HG03460 (cell line): ENCODE measurements around the gene BTBD8.

ENCODE experiments used
- ATAC-seq: cut with Tn5 transposase; IDR thresholded peaks from one replicate; pipeline ENCODE4 v1.9.1; 2021; ENCODE audit not compliant: unreplicated experiment

The BTBD8 gene

GRCh38 chr1:92188436-92189255 is 108.5 kb downstream of the BTBD8 start:
- no peak for ATAC-seq

GRCh38 chr1:92191726-92192125 is 111.6 kb downstream of the BTBD8 start:
- no peak for ATAC-seq

GRCh38 chr1:92192246-92192645 is 112.1 kb downstream of the BTBD8 start:
- ATAC-seq, result no peak

DNA sequence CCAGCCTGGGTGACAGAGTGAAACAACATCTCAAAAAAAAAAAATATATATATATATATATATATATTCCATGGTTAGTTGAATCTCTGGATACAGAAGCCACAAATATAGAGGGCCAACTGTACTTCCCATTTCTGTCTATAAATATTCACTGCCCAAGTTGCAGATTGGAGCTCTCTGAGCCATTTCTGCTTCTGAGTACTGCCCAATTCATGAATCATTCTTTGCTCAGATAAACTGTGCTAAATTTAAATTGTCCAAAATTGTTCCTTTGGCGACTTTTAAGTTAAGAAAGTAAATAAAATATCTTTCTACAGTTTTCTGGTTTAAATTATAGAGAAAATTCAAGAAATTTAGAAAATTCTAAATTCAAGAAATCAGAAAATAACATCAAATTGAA is 114.4 kb downstream of the BTBD8 start:
- no peak for ATAC-seq

DNA sequence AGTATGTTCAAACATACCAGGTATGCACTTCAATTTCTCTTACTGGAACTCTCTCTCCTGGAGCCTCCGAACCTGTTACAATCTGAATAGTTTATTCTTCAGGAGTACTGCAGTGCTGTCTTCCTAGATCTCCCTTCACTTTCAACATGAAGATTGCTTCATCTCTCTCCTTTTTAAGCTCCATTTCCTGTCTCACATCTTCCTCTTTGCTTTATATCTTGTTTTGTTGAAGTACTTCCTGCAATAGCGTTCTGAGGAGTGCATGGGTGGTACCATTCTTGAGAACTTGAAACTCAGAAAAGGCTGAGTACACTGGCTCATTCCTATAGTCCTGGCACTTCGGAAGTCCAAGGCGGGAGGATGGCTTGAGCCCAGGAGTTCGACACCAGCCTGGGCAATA is 121.8 kb downstream of the BTBD8 start:
- ATAC-seq, result no peak

DNA sequence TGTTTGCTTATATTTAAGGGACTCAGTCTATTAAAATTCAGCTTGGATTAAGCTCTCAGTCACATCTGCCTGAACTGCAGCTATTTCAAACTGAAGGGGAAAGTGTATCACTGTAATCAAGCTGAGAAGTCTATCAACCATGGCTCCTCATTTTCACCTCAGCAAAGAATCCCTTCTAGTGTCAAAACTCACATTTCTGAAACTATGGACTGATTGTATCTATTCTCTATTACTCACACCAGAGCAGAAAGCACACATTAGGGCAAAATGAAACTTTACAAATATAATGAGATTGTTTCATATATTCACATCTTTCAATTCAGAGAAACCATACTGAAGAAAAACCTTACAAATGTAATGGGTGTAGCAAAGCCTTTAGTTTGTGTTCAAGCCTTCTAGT is 123.0 kb downstream of the BTBD8 start:
- ATAC-seq, result no peak

DNA sequence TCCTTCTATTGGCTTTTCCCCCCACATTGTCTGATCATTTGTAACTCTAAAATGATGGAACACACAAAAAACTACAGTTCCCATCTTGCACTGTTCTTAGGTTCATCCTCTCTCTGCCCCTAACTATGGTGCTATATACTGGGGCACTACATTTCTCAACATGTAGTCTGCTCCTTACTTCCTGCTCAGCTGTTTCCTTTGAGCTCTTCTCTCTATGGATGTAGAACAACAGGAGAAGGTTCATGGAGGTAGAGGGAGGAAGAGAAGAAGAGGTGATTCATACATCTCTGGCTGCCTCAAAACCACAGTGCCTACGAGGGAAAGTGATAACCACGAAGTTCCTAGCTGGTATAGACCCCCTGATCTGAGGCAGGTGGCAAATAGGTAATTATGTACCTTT is 130.6 kb downstream of the BTBD8 start:
- no peak for ATAC-seq

DNA sequence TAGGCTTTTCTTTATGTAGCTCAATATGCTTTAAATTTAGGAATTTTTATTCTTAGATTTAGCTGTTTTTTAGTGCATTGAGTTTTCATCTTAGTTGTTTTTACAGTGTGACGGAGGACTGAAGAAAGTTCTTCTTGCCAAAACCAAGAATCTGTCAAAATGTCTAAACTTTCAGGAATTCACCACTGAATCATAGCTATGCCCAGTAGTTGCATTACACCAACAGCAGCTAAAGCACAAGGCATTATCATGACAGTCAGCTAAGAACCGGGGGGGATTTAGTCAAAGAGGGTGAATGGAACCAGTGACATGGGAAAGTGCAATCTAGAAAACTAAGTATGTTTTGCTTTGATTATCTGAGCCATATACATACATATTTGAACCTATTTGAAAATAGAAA is 131.0 kb downstream of the BTBD8 start:
- ATAC-seq, result no peak

DNA sequence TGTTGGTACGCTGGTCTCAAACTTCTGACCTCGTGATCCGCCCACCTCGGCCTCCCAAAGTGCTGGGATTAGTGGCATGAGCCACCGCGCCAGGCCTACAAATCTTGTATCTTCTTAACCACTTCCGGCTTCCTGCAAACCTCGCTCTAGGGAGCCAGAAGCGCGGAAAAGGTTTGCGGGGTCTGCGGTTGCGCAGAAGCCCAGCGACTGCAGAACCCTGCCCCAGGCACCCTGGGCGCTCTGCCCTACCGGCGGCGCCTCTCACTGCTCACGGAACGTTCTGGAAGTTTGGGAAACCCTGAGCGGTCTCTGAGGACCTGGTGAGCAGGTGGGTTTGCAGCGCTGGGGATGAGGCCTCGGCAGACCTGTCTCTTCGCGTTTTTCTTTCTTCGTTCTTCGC is 137.6 kb downstream of the BTBD8 start, which contains the start of gene C1orf146:
Gene C1orf146, plus strand, starts transcription at position 195 of the 400 bp plus-strand sequence. CDS start 13,506 bp downstream, outside the sequence.
- ATAC-seq, result no peak

DNA sequence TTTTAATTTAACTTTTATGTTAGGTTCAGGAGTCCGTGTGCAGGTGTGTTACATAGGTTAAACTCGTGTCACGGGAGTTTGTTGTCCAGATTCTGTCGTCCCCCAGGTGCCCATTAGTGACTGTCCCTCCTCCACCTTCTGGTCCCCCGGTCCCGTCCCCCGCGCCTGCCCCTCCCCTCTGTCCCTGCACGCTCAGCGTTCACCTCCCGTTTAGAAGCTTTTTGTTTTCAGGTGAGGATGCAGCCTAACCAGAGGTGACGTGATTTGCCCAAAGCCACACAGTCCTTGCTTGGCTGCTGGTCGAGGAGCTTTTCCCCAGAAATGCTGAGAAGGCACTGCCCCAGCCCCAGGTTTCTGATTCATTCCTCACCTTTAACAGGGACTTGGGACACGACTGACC is 138.4 kb downstream of the BTBD8 start:
- ATAC-seq, result no peak

- no peak for ATAC-seq
Measured at GRCh38 chr1:92219028-92219427, 138.9 kb downstream of the BTBD8 start.

- ATAC-seq, result no peak
Measured at GRCh38 chr1:92228401-92228800, 148.3 kb downstream of the BTBD8 start.

- no peak for ATAC-seq
Measured at GRCh38 chr1:92230736-92231135, 150.6 kb downstream of the BTBD8 start.
